HCT116 (cell line): ENCODE measurements around the gene VEGFA. TPM values are rescaled to one million over a fixed set of nuclear protein-coding genes. Genes with fewer than 3 reads are reported as not detected.

Source experiments
- ATAC-seq: fragments of 200-7000 bp; cut with Tn5 transposase; 2 replicates; pipeline ENCODE4 v1.9.1; 2020; ENCODE audit warnings: mild to moderate bottlenecking, moderate library complexity
- BruUV-seq: library from RNA; stranded (reverse); fragments of 400-500 nt; replicated peaks from 2 replicates; lab custom pipeline; 2021; lab: Mats Ljungman, UMichigan
- CTCF ChIA-PET: fragments of 300-600 bp; sonication (Branson Sonifier 250); formaldehyde crosslinking; loops from one replicate; lab custom pipeline; 2021; ENCODE audit warnings: antibody characterized with exemption; lab: Charles Lee
- POLR2A ChIA-PET: fragments of 300-600, 350-600 bp; sonication (Branson Sonifier 250); formaldehyde crosslinking; loops from one replicate; lab custom pipeline; 2021; ENCODE audit warnings: antibody characterized with exemption; lab: Charles Lee
- RAD21 ChIA-PET, 2 experiments: fragments of 300-600 bp; sonication (Branson Sonifier 250); formaldehyde crosslinking; loops; one replicate each; lab custom pipeline; 2023; ENCODE audit warnings: low total read pairs in 2 of 2; ENCODE audit not compliant: uncharacterized antibody in 2 of 2, unreplicated experiment in 2 of 2, low non-redundant PET in 1 of 2; lab: Charles Lee
- DNase-seq: peaks from one replicate; pipeline ENCODE4 v3.0.0-alpha.2; 2010; ENCODE audit warnings: low read depth, low spot score
- H2AFZ ChIP-seq: fragments of 200-600 bp; shearing (Covaris generic), sonication (generic); 2 replicates; pipeline ENCODE4 v1.6.1; 2017; ENCODE audit warnings: low read depth, mixed run types, mixed read lengths, antibody characterized with exemption, low read length; ENCODE audit not compliant: poor library complexity, severe bottlenecking
- H3K27ac ChIP-seq: 2 replicates; pipeline ENCODE4 v1.5.1; 2012; ENCODE audit warnings: low read depth, low read length
- H3K27me3 ChIP-seq: fragments of 200-600 bp; sonication (generic); 2 replicates; pipeline ENCODE4 v1.6.1; 2016; ENCODE audit warnings: mixed run types, low read length, mixed read lengths; ENCODE audit not compliant: insufficient read depth
- H3K36me3 ChIP-seq, 2 experiments: fragments of 200-500 bp in 1 of 2; fragments of 200-600 bp in 1 of 2; sonication (Bioruptor generic) in 1 of 2; sonication (generic) in 1 of 2; 2 replicates each; pipeline versions ENCODE4 v1.5.1 to v1.6.1; 2014 to 2016; ENCODE audit warnings: low read length in 2 of 2, inconsistent platforms in 1 of 2, mixed read lengths in 1 of 2, mixed run types in 1 of 2; ENCODE audit not compliant: insufficient read depth in 2 of 2, control insufficient read depth in 1 of 2
- H3K4me1 ChIP-seq, 2 experiments: fragments of 200-600 bp in 1 of 2; sonication (generic) in 1 of 2; 2 replicates each; pipeline versions ENCODE4 v1.5.1 to v1.6.1; 2012 to 2017; ENCODE audit warnings: low read length in 2 of 2, inconsistent platforms in 1 of 2, mild to moderate bottlenecking in 1 of 2, mixed read lengths in 1 of 2, mixed run types in 1 of 2, moderate library complexity in 1 of 2; ENCODE audit not compliant: insufficient read depth in 2 of 2, control insufficient read depth in 1 of 2
- H3K4me2 ChIP-seq: fragments of 200-600 bp; sonication (generic); 2 replicates; pipeline ENCODE4 v1.6.1; 2017; ENCODE audit warnings: mixed run types, low read length, mixed read lengths
- H3K4me3 ChIP-seq, 2 experiments: fragments of 200-600 bp in 1 of 2; sonication (generic) in 1 of 2; replicated peaks in 1 of 2; 2 replicates each; pipeline ENCODE4 v1.5.1; 2011 to 2016; ENCODE audit warnings: low read length in 2 of 2, control low read depth in 1 of 2, low read depth in 1 of 2, mild to moderate bottlenecking in 1 of 2, mixed read lengths in 1 of 2, mixed run types in 1 of 2
- H3K79me2 ChIP-seq: fragments of 200-600 bp; sonication (generic); 2 replicates; pipeline ENCODE4 v1.6.1; 2017; ENCODE audit warnings: mild to moderate bottlenecking, mixed run types, low read length, moderate library complexity, mixed read lengths; ENCODE audit not compliant: insufficient read depth
- H3K9ac ChIP-seq: fragments of 200-600 bp; sonication (generic); 2 replicates; pipeline ENCODE4 v1.6.1; 2016; ENCODE audit warnings: low read length, mixed read lengths
- H3K9me2 ChIP-seq: fragments of 200-600 bp; sonication (generic), shearing (Covaris generic); 2 replicates; pipeline ENCODE4 v1.6.1; 2017; ENCODE audit warnings: mixed run types, mild to moderate bottlenecking, moderate library complexity; ENCODE audit not compliant: insufficient read depth
- H3K9me3 ChIP-seq, 2 experiments: fragments of 200-500 bp in 1 of 2; fragments of 200-600 bp in 1 of 2; sonication (Bioruptor generic) in 1 of 2; sonication (generic) in 1 of 2; 2 replicates each; pipeline ENCODE4 v1.6.1; 2014 to 2017; ENCODE audit warnings: low read length in 2 of 2, mixed read lengths in 2 of 2, inconsistent platforms in 1 of 2, low read depth in 1 of 2, mild to moderate bottlenecking in 1 of 2, mixed run types in 1 of 2, moderate library complexity in 1 of 2; ENCODE audit not compliant: control insufficient read depth in 1 of 2, insufficient read depth in 1 of 2
- H4K20me1 ChIP-seq: fragments of 200-600 bp; sonication (generic), shearing (Covaris generic); 2 replicates; pipeline ENCODE4 v1.6.1; 2017; ENCODE audit warnings: mixed run types, mild to moderate bottlenecking, moderate library complexity; ENCODE audit not compliant: insufficient read depth
- ATF3 ChIP-seq: IDR thresholded peaks from 2 replicates; pipeline ENCODE4 v1.6.1; 2012
- CBX3 ChIP-seq: IDR thresholded peaks from 2 replicates; pipeline ENCODE4 v1.6.1; 2012; ENCODE audit warnings: low read depth
- CEBPB ChIP-seq: IDR thresholded peaks from 2 replicates; pipeline ENCODE4 v1.6.1; 2012; ENCODE audit warnings: low read depth
- CTCF ChIP-seq, 3 experiments: fragments of 200-600 bp in 1 of 3; sonication (generic) in 1 of 3; IDR thresholded peaks in 2 of 3; conservative IDR thresholded peaks in 1 of 3; 2 replicates each; pipeline ENCODE4 v1.5.1; 2012 to 2017; ENCODE audit warnings: low read depth in 2 of 3, low read length in 2 of 3, antibody characterized with exemption in 1 of 3, borderline replicate concordance in 1 of 3, control low read depth in 1 of 3, mild to moderate bottlenecking in 1 of 3, mixed read lengths in 1 of 3, mixed run types in 1 of 3, moderate library complexity in 1 of 3; ENCODE audit not compliant: insufficient read depth in 1 of 3
- EGR1 ChIP-seq: IDR thresholded peaks from 2 replicates; pipeline ENCODE4 v1.6.1; 2012; ENCODE audit warnings: low read depth
- ELF1 ChIP-seq: IDR thresholded peaks from 2 replicates; pipeline ENCODE4 v1.6.1; 2012; ENCODE audit warnings: low read depth, borderline replicate concordance
- EZH2 ChIP-seq: fragments of 200-600 bp; sonication (generic); IDR thresholded peaks from 2 replicates; pipeline ENCODE4 v1.6.1; 2017; ENCODE audit warnings: antibody characterized with exemption, mixed run types
- MAX ChIP-seq: IDR thresholded peaks from 2 replicates; pipeline ENCODE4 v1.6.1; 2012
- POLR2AphosphoS5 ChIP-seq: IDR thresholded peaks from 2 replicates; pipeline ENCODE4 v1.6.1; 2011; ENCODE audit warnings: mild to moderate bottlenecking, low read depth, low read length, moderate library complexity
- SP1 ChIP-seq: IDR thresholded peaks from 2 replicates; pipeline ENCODE4 v1.6.1; 2012; ENCODE audit warnings: low read depth
- TCF7L2 ChIP-seq: IDR thresholded peaks from 2 replicates; pipeline ENCODE4 v1.7.0; 2011; ENCODE audit warnings: borderline replicate concordance, inconsistent platforms; ENCODE audit not compliant: insufficient read depth, insufficient read length; ENCODE audit errors: extremely low read depth
- YY1 ChIP-seq: IDR thresholded peaks from 2 replicates; pipeline ENCODE4 v1.6.1; 2011; ENCODE audit warnings: low read length, low read depth, moderate library complexity, mild to moderate bottlenecking; ENCODE audit not compliant: insufficient replicate concordance; ENCODE audit errors: extremely low read depth
- ZBTB33 ChIP-seq: IDR thresholded peaks from 2 replicates; pipeline ENCODE4 v1.6.1; 2011; ENCODE audit warnings: mild to moderate bottlenecking, low read length, moderate library complexity; ENCODE audit not compliant: insufficient replicate concordance; ENCODE audit errors: extremely low read depth
- ZFX ChIP-seq: fragments of 450-650 bp; IDR thresholded peaks from 2 replicates; pipeline ENCODE4 v1.6.1; 2017
- ZNF274 ChIP-seq: fragments of 200-500 bp; sonication (Bioruptor generic); IDR thresholded peaks from 2 replicates; pipeline ENCODE4 v1.6.1; 2014; ENCODE audit warnings: mild to moderate bottlenecking, low read depth, low read length, inconsistent platforms
- intact Hi-C: fragments of 100-400 bp; cut with micrococcal nuclease; formaldehyde crosslinking; loops from 2 replicates; pipeline ENCODE4 v1.10.0; 2022
- total RNA-seq: library from RNA; stranded (reverse); gene quantifications from one replicate; pipeline ENCODE4 v1.2.1, GENCODE V29; 2021; ENCODE audit not compliant: unreplicated experiment

Gene VEGFA
- total RNA-seq, 1 experiment from 2014 or later = 112 TPM

GRCh38 chr6:43738267-43738676 is 31.7 kb upstream of the VEGFA start (continued):
- TF ChIP-seq MAX (no peak), ELF1 (no peak), YY1 (no peak)

- H3K9me3 ChIP-seq = no peaks in the 10 kb centered on the region
- H3K9ac ChIP-seq = no peak overlapping the region
- BruUV-seq = no TSS peak
- CTCF ChIA-PET = no interaction called here
- DNase-seq = no peak
- no peak for ATAC-seq
- intact Hi-C loops = no loop called here
- RAD21 ChIA-PET = no interaction called here
- no peaks in the 10 kb centered on the region for H3K36me3 ChIP-seq
- H3K4me3 ChIP-seq = no peak overlapping the region
- H3K4me1 ChIP-seq = peaks cover 0 to 7% of the 10 kb centered on the region in 2 experiments; a peak in 3 of 4 replicates
- no peak overlapping the region for H2AFZ ChIP-seq
- no peaks in the 10 kb centered on the region for H3K79me2 ChIP-seq
- H3K27me3 ChIP-seq = no peaks in the 10 kb centered on the region
- H3K4me2 ChIP-seq = no peak overlapping the region
- H4K20me1 ChIP-seq = no peaks in the 10 kb centered on the region
- no peaks in the 10 kb centered on the region for H3K9me2 ChIP-seq
- no peak overlapping the region for H3K27ac ChIP-seq
- POLR2A ChIA-PET = no interaction called here
- TF ChIP-seq ELF1 (no peak), MAX (no peak), SP1 (no peak), EZH2 (no peak), CBX3 (no peak), ZNF274 (no peak), TCF7L2 (no peak), YY1 (no peak), ZFX (no peak), CTCF (IDR thresholded peaks at IDR 0.05 in 2 of 3, conservative IDR thresholded peaks at IDR 0.05 in 1 of 3; ENCODE audit: borderline replicate concordance in 1 of 3, insufficient read depth in 1 of 3, low read depth in 2 of 3, low read length in 2 of 3) (no peak), ATF3 (no peak), POLR2AphosphoS5 (no peak), ZBTB33 (no peak), CEBPB (no peak), EGR1 (no peak)
Measured at GRCh38 chr6:43738877-43739641, 31.0 kb upstream of the VEGFA start.
